Ovary (tissue), 9 donors: ENCODE data around the gene TCF4. TPM values are rescaled to one million over a fixed set of nuclear protein-coding genes. Genes with fewer than 3 reads are reported as not detected.

Experiments
- DNase-seq, 5 donors: peaks; one replicate each; pipeline ENCODE4 v3.0.0-alpha.2; 2019 to 2020
- H3K27ac ChIP-seq, 2 donors: fragments of 200-600 bp; one replicate each; pipeline versions ENCODE4 v1.5.1 to v1.8.0; 2019 to 2022
- H3K27me3 ChIP-seq: fragments of 200-600 bp; one replicate; pipeline ENCODE4 v1.8.0; 2022
- H3K36me3 ChIP-seq: fragments of 200-600 bp; sonication (generic); one replicate; pipeline ENCODE4 v1.5.1; 2019
- H3K4me1 ChIP-seq: one replicate; pipeline ENCODE4 v1.8.1; 2013; ENCODE audit warnings: mild to moderate bottlenecking, moderate library complexity; ENCODE audit not compliant: insufficient read depth
- H3K4me3 ChIP-seq: fragments of 200-600 bp; sonication (generic); one replicate; pipeline ENCODE4 v1.5.1; 2017
- H3K9me3 ChIP-seq, 2 donors: fragments of 200-600 bp in 1 of 2; sonication (generic) in 1 of 2; one replicate each; pipeline versions ENCODE4 v1.5.1 to v1.8.1; 2013 to 2019; ENCODE audit warnings: mild to moderate bottlenecking in 1 of 2, moderate library complexity in 1 of 2
- CTCF ChIP-seq, 3 donors: fragments of 450-650 bp in 2 of 3; fragments of 200-600 bp in 1 of 3; IDR thresholded peaks; one replicate each; pipeline versions ENCODE4 v1.5.1 to v1.8.0; 2016 to 2022; ENCODE audit warnings: antibody characterized with exemption in 3 of 3, mild to moderate bottlenecking in 1 of 3
- EP300 ChIP-seq: sonication (generic); formaldehyde crosslinking; IDR thresholded peaks from one replicate; pipeline ENCODE4 v1.6.1; 2017; ENCODE audit warnings: antibody characterized with exemption
- POLR2A ChIP-seq: fragments of 450-650 bp; IDR thresholded peaks from one replicate; pipeline ENCODE4 v1.6.1; 2017; ENCODE audit warnings: antibody characterized with exemption, mild to moderate bottlenecking, moderate library complexity
- WGBS, 3 donors: extraction: QIAGEN DNeasy Blood & Tissue Kit in 1 of 3; methylation state at CpG; one replicate each; pipeline versions ENCODE4 v1.1.5 to v1.1.7; 2013 to 2017; 5-methylcytosine and 5-hydroxymethylcytosine counted together
- intact Hi-C, 4 donors: fragments of 100-400 bp; cut with DNase I; formaldehyde crosslinking; loops; one replicate each; pipeline versions ENCODE4 v1.11.0 to v1.15.1; 2022 to 2023
- polyA plus RNA-seq, 2 donors: library from polyadenylated mRNA; stranded (reverse); fragments of 200-250 nt in 1 of 2; fragments of 350-450 nt in 1 of 2; fragmentation: Illumina TruSeq in 1 of 2; extraction: RNeasy Lipid Tissue Mini Kit (QIAGEN cat#74804) in 1 of 2; gene quantifications; one replicate each; pipeline ENCODE4 v1.2.3, GENCODE V29; 2013 to 2014
- total RNA-seq, 7 donors: library from RNA; depleted of rRNA in 2 of 7; stranded (reverse); fragments of >200 nt in 2 of 7; fragmentation: NEBNext Ultra II Directional in 3 of 7; extraction: Animal tissue kit (Norgen Biotek cat#: 25700) in 3 of 7; gene quantifications; one replicate each; pipeline versions ENCODE4 v1.1.0 to v1.2.4, GENCODE V29; 2016 to 2023
- donor health status: DM: no; HTN: no; CAD: no; lungs with moderate emphysema.
- donor health status: DM: no; HTN: no; CAD: no.
- donor health status: Bipolar disorder and iron deficiency.
- donor health status: DM: yes; HTN: yes; CAD: no.
- donor health status: DM: no; HTN: no; CAD: no.
- donor health status: DM: yes; HTN: yes; CAD: no.

Gene TCF4
- total and polyA plus RNA-seq, 9 donors, result 36.5 to 131 (median 112) TPM

- no peaks in the 10 kb centered on the region for H3K36me3 ChIP-seq
- intact Hi-C loops, result no loop called here
- no peak overlapping the region for H3K27ac ChIP-seq
- TF ChIP-seq POLR2A (no peak), CTCF (IDR thresholded peaks at IDR 0.05) (no peak), EP300 (no peak)
- H3K4me3 ChIP-seq, result no peak overlapping the region
- H3K27me3 ChIP-seq, result no peaks in the 10 kb centered on the region
- no peak for DNase-seq
- no peaks in the 10 kb centered on the region for H3K9me3 ChIP-seq
- H3K4me1 ChIP-seq, result peaks cover 5% of the 10 kb centered on the region
Observed at GRCh38 chr18:55525845-55526244, 62.1 kb downstream of the TCF4 start.

GRCh38 chr18:55524353-55525073 is 63.5 kb downstream of the TCF4 start:
- peaks cover 5% of the 10 kb centered on the region for H3K4me1 ChIP-seq
- H3K9me3 ChIP-seq, result no peaks in the 10 kb centered on the region
- no peaks in the 10 kb centered on the region for H3K36me3 ChIP-seq
- no peak for DNase-seq
- H3K27me3 ChIP-seq, result no peaks in the 10 kb centered on the region
- no peak overlapping the region for H3K27ac ChIP-seq
- TF ChIP-seq CTCF (IDR thresholded peaks at IDR 0.05) (no peak), POLR2A (no peak), EP300 (no peak)
- no peak overlapping the region for H3K4me3 ChIP-seq
- intact Hi-C loops, result no loop called here

- H3K36me3 ChIP-seq, result no peaks in the 10 kb centered on the region
- H3K27ac ChIP-seq, result no peak overlapping the region
- H3K27me3 ChIP-seq, result no peaks in the 10 kb centered on the region
- intact Hi-C loops, result no loop called here
- H3K4me3 ChIP-seq, result no peak overlapping the region
- TF ChIP-seq POLR2A, result no peak
- TF ChIP-seq CTCF (IDR thresholded peaks at IDR 0.05), result no peak
- no peak for TF ChIP-seq EP300
- H3K4me1 ChIP-seq, result peaks cover 2% of the 10 kb centered on the region
- DNase-seq, result no peak
- no peaks in the 10 kb centered on the region for H3K9me3 ChIP-seq
Observed at GRCh38 chr18:55523001-55523400, 65.0 kb downstream of the TCF4 start.

GRCh38 chr18:55522011-55522410 is 66.0 kb downstream of the TCF4 start:
- WGBS, 3 donors, result 53 to 59% (median 53%) methylated on average over 3 of the region's 3 CpGs
- intact Hi-C loops, result no loop called here
- Histone ChIP-seq H3K4me3 (no peak overlapping the region), H3K27ac (no peak overlapping the region), H3K4me1 (peaks cover 2% of the 10 kb centered on the region), H3K9me3 (no peaks in the 10 kb centered on the region), H3K36me3 (no peaks in the 10 kb centered on the region), H3K27me3 (no peaks in the 10 kb centered on the region)
- TF ChIP-seq EP300 (no peak), POLR2A (no peak), CTCF (IDR thresholded peaks at IDR 0.05) (no peak)
- DNase-seq, result peak in 1 of 5 donors; percentile 34
